Endothelial cell of umbilical vein (primary cell): Measurements from ENCODE around the gene GDPD4. TPM values are rescaled to one million over a fixed set of nuclear protein-coding genes. Genes with fewer than 3 reads are reported as not detected.

Experiments used
- BruUV-seq: library from RNA; stranded (reverse); fragments of 400-500 nt; replicated peaks from 2 replicates; lab custom pipeline; 2021; lab: Mats Ljungman, UMichigan
- CTCF ChIA-PET: fragments of 300-600, 350-600 bp; sonication (Branson Sonifier 250); formaldehyde crosslinking; loops from one replicate; lab custom pipeline; 2021; ENCODE audit warnings: antibody characterized with exemption, inconsistent platforms; lab: Charles Lee
- POLR2A ChIA-PET: fragments of 300-600, 350-600 bp; sonication (Branson Sonifier 250); formaldehyde crosslinking; loops from one replicate; lab custom pipeline; 2021; ENCODE audit warnings: antibody characterized with exemption, inconsistent platforms; lab: Charles Lee
- DNase-seq: peaks from one replicate; pipeline ENCODE4 v3.0.0-alpha.2; 2011; ENCODE audit warnings: low read depth, low spot score
- FAIRE-seq: peaks from 2 replicates; lab custom pipeline; 2011; peaks lifted over from hg19 to GRCh38; lab: Jason Lieb, UNC
- H2AFZ ChIP-seq: 2 replicates; pipeline ENCODE4 v1.6.0; 2012; ENCODE audit warnings: low read depth, low read length, control low read depth, inconsistent platforms
- H3K27ac ChIP-seq: 2 replicates; pipeline ENCODE4 v1.5.1; 2011; ENCODE audit warnings: low read depth, mild to moderate bottlenecking, control low read depth, low read length, moderate library complexity; ENCODE audit not compliant: insufficient read depth
- H3K27me3 ChIP-seq, 2 experiments: 2 replicates each; pipeline versions ENCODE4 v1.6.0 to v1.6.1; 2011; ENCODE audit warnings: low read length in 2 of 2, mixed read lengths in 1 of 2; ENCODE audit not compliant: control insufficient read depth in 2 of 2, insufficient read depth in 2 of 2
- H3K36me3 ChIP-seq, 2 experiments: 2 replicates in 1 of 2; 3 replicates in 1 of 2; pipeline ENCODE4 v1.5.1; 2011; ENCODE audit warnings: low read length in 2 of 2, mild to moderate bottlenecking in 1 of 2, moderate library complexity in 1 of 2; ENCODE audit not compliant: control insufficient read depth in 2 of 2, insufficient read depth in 2 of 2; ENCODE audit errors: extremely low read depth in 1 of 2
- H3K4me1 ChIP-seq: 3 replicates; pipeline ENCODE4 v1.5.1; 2011; ENCODE audit warnings: mild to moderate bottlenecking, low read length; ENCODE audit not compliant: control insufficient read depth, insufficient read depth; ENCODE audit errors: extremely low read depth
- H3K4me2 ChIP-seq: 2 replicates; pipeline ENCODE4 v1.6.1; 2011; ENCODE audit warnings: low read length, control low read depth, mixed read lengths; ENCODE audit not compliant: insufficient read depth
- H3K4me3 ChIP-seq, 3 experiments: fragments of 200-600 bp in 1 of 3; sonication (generic), shearing (Covaris generic) in 1 of 3; replicated peaks in 1 of 3; 2 replicates each; pipeline ENCODE4 v1.5.1; 2011 to 2016; ENCODE audit warnings: control low read depth in 3 of 3, low read length in 3 of 3, mild to moderate bottlenecking in 2 of 3, inconsistent platforms in 1 of 3, low read depth in 1 of 3, moderate library complexity in 1 of 3; ENCODE audit not compliant: insufficient read depth in 1 of 3
- H3K79me2 ChIP-seq: 2 replicates; pipeline ENCODE4 v1.6.0; 2012; ENCODE audit warnings: low read length, inconsistent platforms; ENCODE audit not compliant: control insufficient read depth, insufficient read depth
- H3K9ac ChIP-seq: replicated peaks from 2 replicates; pipeline ENCODE3; 2011; ENCODE audit warnings: low read length, control low read depth; ENCODE audit not compliant: insufficient read depth; ENCODE audit errors: extremely low read depth
- H3K9me1 ChIP-seq: replicated peaks from 3 replicates; pipeline ENCODE4 v1.6.0; 2011; ENCODE audit warnings: mild to moderate bottlenecking, low read length; ENCODE audit not compliant: control insufficient read depth, insufficient read depth; ENCODE audit errors: extremely low read depth
- H3K9me3 ChIP-seq: replicated peaks from 2 replicates; pipeline ENCODE4 v1.5.1; 2012; ENCODE audit warnings: low read length, inconsistent platforms; ENCODE audit not compliant: control insufficient read depth, insufficient read depth
- H4K20me1 ChIP-seq: replicated peaks from 2 replicates; pipeline ENCODE3; 2011; ENCODE audit warnings: mild to moderate bottlenecking, low read length; ENCODE audit not compliant: control insufficient read depth, insufficient read depth; ENCODE audit errors: extremely low read depth
- EZH2 ChIP-seq: IDR thresholded peaks from 2 replicates; pipeline ENCODE4 v1.6.1; 2012; ENCODE audit warnings: borderline replicate concordance, low read depth, mild to moderate bottlenecking, moderate library complexity, low read length, inconsistent platforms; ENCODE audit not compliant: severe bottlenecking
- FOS ChIP-seq: IDR thresholded peaks from 2 replicates; pipeline ENCODE4 v1.6.1; 2011; ENCODE audit warnings: mild to moderate bottlenecking, low read length, moderate library complexity, borderline replicate concordance; ENCODE audit not compliant: insufficient read depth
- GATA2 ChIP-seq: IDR thresholded peaks from 2 replicates; pipeline ENCODE4 v1.7.0; 2011; ENCODE audit warnings: low read depth, mild to moderate bottlenecking, moderate library complexity, mixed read lengths, low read length; ENCODE audit not compliant: insufficient read length, insufficient read depth
- JUN ChIP-seq: IDR thresholded peaks from 2 replicates; pipeline ENCODE4 v1.6.1; 2011; ENCODE audit warnings: borderline replicate concordance, low read depth; ENCODE audit not compliant: insufficient read length, insufficient read depth
- MYC ChIP-seq: IDR thresholded peaks from one replicate; pipeline ENCODE4 v1.6.1; 2011; ENCODE audit warnings: mild to moderate bottlenecking, low read depth, low read length
- POLR2A ChIP-seq: IDR thresholded peaks from 2 replicates; pipeline ENCODE4 v1.6.1; 2012; ENCODE audit warnings: low read depth, mild to moderate bottlenecking, control low read depth, low read length
- POLR2AphosphoS5 ChIP-seq: IDR thresholded peaks from 2 replicates; pipeline ENCODE4 v1.6.1; 2012; ENCODE audit warnings: low read depth, mild to moderate bottlenecking, control low read depth, low read length, moderate library complexity; ENCODE audit not compliant: insufficient read depth
- dilution Hi-C: fragments of 300-500 bp; cut with MboI; formaldehyde crosslinking; loops from one replicate; pipeline ENCODE4 v1.15.0; 2019; ENCODE audit warnings: low sequenced_read_pairs; ENCODE audit not compliant: extremely low pct_ligation_motif_present
- intact Hi-C: fragments of 100-400 bp; cut with micrococcal nuclease; formaldehyde crosslinking; loops from one replicate; pipeline ENCODE4 v1.10.0; 2022
- polyA plus RNA-seq, 4 experiments: library from polyadenylated mRNA; depleted of rRNA in 3 of 4; stranded (reverse) in 3 of 4; unstranded in 1 of 4; fragments of >200 nt; gene quantifications; 2 replicates each; pipeline versions ENCODE4 v1.2.1 to v1.2.3, GENCODE V29; 2011 to 2012; ENCODE audit warnings: missing spikeins in 1 of 4
- total RNA-seq: library from RNA; stranded (reverse); gene quantifications from 2 replicates; pipeline ENCODE4 v1.2.3, GENCODE V29; 2021
- TF ChIP-seq, protein P1 (sequence below): IDR thresholded peaks from 2 replicates; pipeline ENCODE4 v1.6.1; 2011; ENCODE audit not compliant: insufficient read depth, insufficient read length
- TF ChIP-seq, protein P2 (sequence below), 2 donors: IDR thresholded peaks; 1 replicate in 1 of 2; 2 replicates in 1 of 2; pipeline ENCODE4 v1.5.1; 2011; ENCODE audit warnings: low read length in 2 of 2, mild to moderate bottlenecking in 2 of 2, moderate library complexity in 2 of 2, control low read depth in 1 of 2, inconsistent platforms in 1 of 2, low read depth in 1 of 2; ENCODE audit not compliant: insufficient read depth in 1 of 2; ENCODE audit errors: extremely low read depth in 1 of 2

Gene GDPD4
- total and polyA plus RNA-seq, 2 donors (not counting 3 experiments of a cell fraction or from before 2014, with no cell fraction given), result not detected

DNA sequence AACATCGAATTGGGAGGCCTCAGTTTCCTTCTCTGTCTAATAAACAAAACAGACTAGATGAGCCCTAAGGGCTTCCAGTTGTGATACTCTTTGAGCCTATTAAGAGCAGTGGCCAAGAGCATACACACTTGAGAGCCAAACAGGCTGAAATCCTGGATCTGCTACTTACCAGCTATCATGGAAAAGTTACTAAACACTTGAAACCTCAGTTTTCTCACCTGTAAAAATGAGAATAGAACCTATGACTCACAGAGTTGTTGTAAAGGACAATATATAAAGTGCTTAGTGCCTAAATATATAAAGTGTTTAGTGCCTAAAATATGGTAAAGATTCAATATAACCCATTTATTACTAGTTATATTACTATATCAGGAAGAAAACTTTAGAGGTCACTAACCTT, 23.7 kb upstream of the GDPD4 start:
- H3K27me3 ChIP-seq, result no peaks in the 10 kb centered on the region
- ChIA-PET CTCF (interaction anchor here (1.5 kb wide), 1 partner anchor 223 kb away, joined by 3 read pairs; no protein-coding TSS in a partner anchor), POLR2A (no interaction called here)
- H3K9me1 ChIP-seq, result no peaks in the 10 kb centered on the region
- no peak overlapping the region for H3K27ac ChIP-seq
- no peak overlapping the region for H3K9ac ChIP-seq
- FAIRE-seq (no peak), DNase-seq (no peak)
- no peaks in the 10 kb centered on the region for H3K4me1 ChIP-seq
- no peaks in the 10 kb centered on the region for H4K20me1 ChIP-seq
- intact Hi-C loops, result no loop called here
- no peak overlapping the region for H2AFZ ChIP-seq
- no peaks in the 10 kb centered on the region for H3K9me3 ChIP-seq
- H3K4me3 ChIP-seq, result no peak overlapping the region
- no peaks in the 10 kb centered on the region for H3K36me3 ChIP-seq
- dilution Hi-C loops, result no loop called here
- no TSS peak for BruUV-seq
- no peak overlapping the region for H3K4me2 ChIP-seq
- TF ChIP-seq FOS (no peak), GATA2 (no peak), JUN (no peak), EZH2 (no peak), POLR2AphosphoS5 (no peak), MYC (no peak), POLR2A (no peak)
- TF ChIP-seq, protein P1, sequence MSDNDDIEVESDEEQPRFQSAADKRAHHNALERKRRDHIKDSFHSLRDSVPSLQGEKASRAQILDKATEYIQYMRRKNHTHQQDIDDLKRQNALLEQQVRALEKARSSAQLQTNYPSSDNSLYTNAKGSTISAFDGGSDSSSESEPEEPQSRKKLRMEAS, result no peak
- TF ChIP-seq, protein P2, sequence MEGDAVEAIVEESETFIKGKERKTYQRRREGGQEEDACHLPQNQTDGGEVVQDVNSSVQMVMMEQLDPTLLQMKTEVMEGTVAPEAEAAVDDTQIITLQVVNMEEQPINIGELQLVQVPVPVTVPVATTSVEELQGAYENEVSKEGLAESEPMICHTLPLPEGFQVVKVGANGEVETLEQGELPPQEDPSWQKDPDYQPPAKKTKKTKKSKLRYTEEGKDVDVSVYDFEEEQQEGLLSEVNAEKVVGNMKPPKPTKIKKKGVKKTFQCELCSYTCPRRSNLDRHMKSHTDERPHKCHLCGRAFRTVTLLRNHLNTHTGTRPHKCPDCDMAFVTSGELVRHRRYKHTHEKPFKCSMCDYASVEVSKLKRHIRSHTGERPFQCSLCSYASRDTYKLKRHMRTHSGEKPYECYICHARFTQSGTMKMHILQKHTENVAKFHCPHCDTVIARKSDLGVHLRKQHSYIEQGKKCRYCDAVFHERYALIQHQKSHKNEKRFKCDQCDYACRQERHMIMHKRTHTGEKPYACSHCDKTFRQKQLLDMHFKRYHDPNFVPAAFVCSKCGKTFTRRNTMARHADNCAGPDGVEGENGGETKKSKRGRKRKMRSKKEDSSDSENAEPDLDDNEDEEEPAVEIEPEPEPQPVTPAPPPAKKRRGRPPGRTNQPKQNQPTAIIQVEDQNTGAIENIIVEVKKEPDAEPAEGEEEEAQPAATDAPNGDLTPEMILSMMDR (IDR thresholded peaks at IDR 0.05; ENCODE audit: extremely low read depth in 1 of 2, insufficient read depth in 1 of 2, low read depth in 1 of 2, low read length in 2 of 2), result no peak
- no peaks in the 10 kb centered on the region for H3K79me2 ChIP-seq
